Smooth muscle cell of the brain vasculature (primary cell): ENCODE data around the gene BTBD6.

Experiments
- DNase-seq: peaks from one replicate; pipeline ENCODE4 v3.0.0-alpha.2; 2012; ENCODE audit warnings: low read depth, low spot score

Gene BTBD6

GRCh38 chr14:105211086-105211757 is 37.1 kb upstream of the BTBD6 start:
- DNase-seq = no peak

GRCh38 chr14:105211758-105212089 is 36.6 kb upstream of the BTBD6 start:
- no peak for DNase-seq

GRCh38 chr14:105212541-105213300 is 35.6 kb upstream of the BTBD6 start:
- no peak for DNase-seq

- DNase-seq = no peak
Measured at GRCh38 chr14:105213361-105213760, 35.0 kb upstream of the BTBD6 start.

- no peak for DNase-seq
Measured at GRCh38 chr14:105214324-105214915, 33.9 kb upstream of the BTBD6 start.

- no peak for DNase-seq
Measured at GRCh38 chr14:105215602-105216001, 32.7 kb upstream of the BTBD6 start.

GRCh38 chr14:105216490-105217247 is 31.7 kb upstream of the BTBD6 start:
- DNase-seq = no peak

GRCh38 chr14:105217774-105218173 is 30.6 kb upstream of the BTBD6 start:
- DNase-seq = no peak

- no peak for DNase-seq
Measured at GRCh38 chr14:105218611-105219010, 29.7 kb upstream of the BTBD6 start.

GRCh38 chr14:105219043-105219612 is 29.2 kb upstream of the BTBD6 start:
- DNase-seq = no peak

GRCh38 chr14:105219753-105220152 is 28.6 kb upstream of the BTBD6 start:
- no peak for DNase-seq

- no peak for DNase-seq
Measured at GRCh38 chr14:105220699-105221597, 27.4 kb upstream of the BTBD6 start.

- DNase-seq = no peak
Measured at GRCh38 chr14:105221598-105222178, 26.6 kb upstream of the BTBD6 start.

GRCh38 chr14:105223260-105223659 is 25.1 kb upstream of the BTBD6 start:
- no peak for DNase-seq

- no peak for DNase-seq
Measured at GRCh38 chr14:105223770-105224544, 24.4 kb upstream of the BTBD6 start.

- DNase-seq = no peak
Measured at GRCh38 chr14:105224845-105225570, 23.3 kb upstream of the BTBD6 start.

GRCh38 chr14:105226198-105226597 is 22.1 kb upstream of the BTBD6 start:
- DNase-seq = no peak

- no peak for DNase-seq
Measured at GRCh38 chr14:105227346-105227745, 21.0 kb upstream of the BTBD6 start.

GRCh38 chr14:105228562-105228961 is 19.8 kb upstream of the BTBD6 start:
- no peak for DNase-seq
